Skeletal muscle satellite cell (primary cell): Measurements from ENCODE around the gene DPM3. TPM values are rescaled to one million over a fixed set of nuclear protein-coding genes. Genes with fewer than 3 reads are reported as not detected.
A peak's percentile ranks its signal among the peaks of the same experiment; 100 is the strongest.
"Not testable (repeated sequence)": the region's sequence is repeated elsewhere in the genome, so short reads cannot be mapped to it uniquely, and the experiment has no call there.

Experiments used
- H3K27me3 ChIP-seq: 2 replicates; pipeline ENCODE4 v1.7.0; 2013; ENCODE audit warnings: low read length; ENCODE audit not compliant: control insufficient read depth, insufficient read depth
- H3K36me3 ChIP-seq: 2 replicates; pipeline ENCODE4 v1.7.0; 2013; ENCODE audit warnings: mild to moderate bottlenecking, control low read depth, low read length; ENCODE audit not compliant: insufficient read depth
- H3K4me1 ChIP-seq: 2 replicates; pipeline ENCODE4 v1.7.0; 2013; ENCODE audit warnings: low read length; ENCODE audit not compliant: control insufficient read depth, insufficient read depth
- H3K4me2 ChIP-seq: 2 replicates; pipeline ENCODE4 v1.7.0; 2013; ENCODE audit warnings: mild to moderate bottlenecking, low read length
- H3K4me3 ChIP-seq: 2 replicates; pipeline ENCODE4 v1.7.0; 2013; ENCODE audit warnings: low read length
- H3K9ac ChIP-seq: 2 replicates; pipeline ENCODE4 v1.7.0; 2013; ENCODE audit warnings: mild to moderate bottlenecking, low read depth, low read length, moderate library complexity
- H3K9me3 ChIP-seq: replicated peaks from 2 replicates; pipeline ENCODE4 v1.7.0; 2013; ENCODE audit warnings: mild to moderate bottlenecking, control low read depth, low read length
- total RNA-seq: library from RNA; depleted of rRNA; stranded (reverse); fragments of >200 nt; gene quantifications from 2 replicates; pipeline ENCODE4 v1.2.3, GENCODE V29; 2012; rRNA removed

The DPM3 gene
- total RNA-seq, result 31.5 and 74.5 TPM in 2 replicates

GRCh38 chr1:155139895-155140629, at the start of gene DPM3:
TSS of gene DPM3 (minus strand) at chr1:155140531. CDS start at chr1:155140240, 291 bp downstream.
- peaks cover 19% of the 10 kb centered on the region for H3K4me1 ChIP-seq
- peak within 1 kb of the TSS; percentile 88 for H3K4me3 ChIP-seq
- H3K27me3 ChIP-seq, result peaks cover 14% of the 10 kb centered on the region
- peak within 1 kb of the TSS; percentile 85 for H3K4me2 ChIP-seq
- H3K36me3 ChIP-seq, result peaks cover 4% of the 10 kb centered on the region
- H3K9me3 ChIP-seq, result no peaks in the 10 kb centered on the region
- H3K9ac ChIP-seq, result peak within 1 kb of the TSS; percentile 88

- H3K9me3 ChIP-seq, H3K9ac ChIP-seq, H3K36me3 ChIP-seq, H3K4me3 ChIP-seq, H3K27me3 ChIP-seq, H3K4me2 ChIP-seq: not testable (repeated sequence)
- H3K4me1 ChIP-seq, result peaks cover 19% of the 10 kb centered on the region
These were observed 49.6 kb upstream of the DPM3 start for GRCh38 chr1:155189926-155190325.

GRCh38 chr1:155188268-155188667, 47.9 kb upstream of the DPM3 start:
- H3K4me3 ChIP-seq, result no peak overlapping the region
- H3K4me1 ChIP-seq, result peaks cover 7% of the 10 kb centered on the region
- H3K9ac ChIP-seq, result no peak overlapping the region
- H3K4me2 ChIP-seq, result no peak overlapping the region
- no peaks in the 10 kb centered on the region for H3K27me3 ChIP-seq
- H3K9me3 ChIP-seq, result no peaks in the 10 kb centered on the region
- no peaks in the 10 kb centered on the region for H3K36me3 ChIP-seq

GRCh38 chr1:155187456-155187891, 47.1 kb upstream of the DPM3 start:
- H3K4me1 ChIP-seq, result peaks cover 2% of the 10 kb centered on the region
- no peak overlapping the region for H3K9ac ChIP-seq
- no peak overlapping the region for H3K4me2 ChIP-seq
- no peaks in the 10 kb centered on the region for H3K9me3 ChIP-seq
- H3K27me3 ChIP-seq, result no peaks in the 10 kb centered on the region
- no peak overlapping the region for H3K4me3 ChIP-seq
- H3K36me3 ChIP-seq, result no peaks in the 10 kb centered on the region

- Histone ChIP-seq H3K27me3 (no peaks in the 10 kb centered on the region), H3K4me2 (no peak overlapping the region), H3K9ac (no peak overlapping the region), H3K9me3 (no peaks in the 10 kb centered on the region), H3K4me1 (peaks cover 2% of the 10 kb centered on the region), H3K36me3 (no peaks in the 10 kb centered on the region), H3K4me3 (no peak overlapping the region)
These were observed 46.6 kb upstream of the DPM3 start for GRCh38 chr1:155186794-155187455.

- Histone ChIP-seq H3K36me3 (no peaks in the 10 kb centered on the region), H3K4me1 (peaks cover 2% of the 10 kb centered on the region), H3K27me3 (no peaks in the 10 kb centered on the region), H3K4me3 (no peak overlapping the region), H3K9ac (no peak overlapping the region), H3K4me2 (no peak overlapping the region), H3K9me3 (no peaks in the 10 kb centered on the region)
These were observed 45.9 kb upstream of the DPM3 start for GRCh38 chr1:155186067-155186793.

GRCh38 chr1:155185783-155186066, 45.4 kb upstream of the DPM3 start:
- H3K9ac ChIP-seq, result no peak overlapping the region

GRCh38 chr1:155184835-155185782, 44.8 kb upstream of the DPM3 start:
- Histone ChIP-seq H3K36me3 (no peaks in the 10 kb centered on the region), H3K27me3 (no peaks in the 10 kb centered on the region), H3K4me1 (peaks cover 2% of the 10 kb centered on the region), H3K9me3 (no peaks in the 10 kb centered on the region), H3K4me3 (no peak overlapping the region), H3K4me2 (no peak overlapping the region), H3K9ac (no peak overlapping the region)

More at GRCh38 chr1:155185783-155186066, 45.4 kb upstream of the DPM3 start:
- Histone ChIP-seq H3K4me2 (no peak overlapping the region), H3K27me3 (no peaks in the 10 kb centered on the region), H3K4me3 (no peak overlapping the region), H3K36me3 (no peaks in the 10 kb centered on the region), H3K4me1 (peaks cover 2% of the 10 kb centered on the region), H3K9me3 (no peaks in the 10 kb centered on the region)

GRCh38 chr1:155184351-155184811, 44.0 kb upstream of the DPM3 start:
- H3K4me2 ChIP-seq, result no peak overlapping the region
- H3K4me3 ChIP-seq, result no peak overlapping the region
- H3K27me3 ChIP-seq, result no peaks in the 10 kb centered on the region
- H3K9ac ChIP-seq, result no peak overlapping the region
- H3K36me3 ChIP-seq, result peaks cover 4% of the 10 kb centered on the region
- no peaks in the 10 kb centered on the region for H3K9me3 ChIP-seq
- peaks cover 2% of the 10 kb centered on the region for H3K4me1 ChIP-seq

- Histone ChIP-seq H3K9me3 (no peaks in the 10 kb centered on the region), H3K4me2 (no peak overlapping the region), H3K27me3 (no peaks in the 10 kb centered on the region), H3K36me3 (peaks cover 9% of the 10 kb centered on the region), H3K9ac (no peak overlapping the region), H3K4me1 (peaks cover 2% of the 10 kb centered on the region), H3K4me3 (no peak overlapping the region)
These were observed 43.5 kb upstream of the DPM3 start for GRCh38 chr1:155183775-155184221.
